ENCODE measurements around the gene MAGI1.

Gene MAGI1

DNA sequence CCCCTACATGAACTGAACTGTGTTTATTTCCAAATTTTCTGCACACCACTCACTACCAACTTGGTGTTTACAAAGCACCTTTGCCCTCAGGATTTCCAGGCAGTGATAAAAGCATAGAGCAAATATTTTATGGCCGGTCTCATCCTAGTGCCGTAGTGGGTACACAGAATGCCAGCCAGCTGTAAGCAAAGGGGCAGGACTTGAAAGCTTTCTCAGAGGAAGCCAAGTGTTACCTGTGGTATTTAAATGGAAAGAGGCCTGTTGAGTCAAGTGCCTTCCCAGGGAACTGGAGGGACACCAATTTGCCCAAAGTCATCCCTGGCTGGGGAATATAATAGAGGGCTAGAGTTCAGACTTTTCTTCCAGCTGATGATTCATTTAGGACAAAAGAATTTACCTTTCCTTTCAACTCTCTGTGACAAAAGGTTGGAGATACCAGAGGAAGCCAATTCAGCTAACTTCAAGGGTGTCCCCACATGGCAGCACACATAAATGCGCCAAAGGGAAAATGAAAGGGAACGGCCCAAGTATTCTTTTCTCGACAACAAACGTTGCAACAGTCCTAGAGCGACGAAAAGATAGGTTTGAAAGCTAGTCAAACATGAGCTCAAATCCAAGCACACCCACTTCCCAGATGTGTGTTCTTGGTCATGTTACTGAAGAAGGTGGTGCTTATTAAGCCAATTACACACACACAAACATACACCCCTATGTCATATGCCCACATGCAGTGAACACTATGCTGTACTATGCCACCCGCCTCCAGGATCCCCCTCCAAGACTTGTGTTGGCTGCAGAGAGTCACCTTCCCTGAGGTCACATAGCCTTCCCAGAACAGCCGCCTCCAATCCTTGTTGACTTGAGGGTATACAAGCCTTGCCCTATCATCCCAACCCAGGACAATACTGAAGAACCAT, 27.7 kb downstream of the MAGI1 start:
- H3K27me3 ChIP-seq: no peaks in the 10 kb centered on the region
- no peak overlapping the region for H3K4me3 ChIP-seq (ENCODE audit: low read depth in 1 of 2, low read length in 1 of 2)
- H3K27ac ChIP-seq: no peak overlapping the region
- no peaks in the 10 kb centered on the region for H3K4me1 ChIP-seq (ENCODE audit: control insufficient read depth in 1 of 2, insufficient read depth in 1 of 2, low read depth in 1 of 2, low read length in 1 of 2)
- no peaks in the 10 kb centered on the region for H3K36me3 ChIP-seq
- no peaks in the 10 kb centered on the region for H3K9me3 ChIP-seq
- TF ChIP-seq, protein P1, sequence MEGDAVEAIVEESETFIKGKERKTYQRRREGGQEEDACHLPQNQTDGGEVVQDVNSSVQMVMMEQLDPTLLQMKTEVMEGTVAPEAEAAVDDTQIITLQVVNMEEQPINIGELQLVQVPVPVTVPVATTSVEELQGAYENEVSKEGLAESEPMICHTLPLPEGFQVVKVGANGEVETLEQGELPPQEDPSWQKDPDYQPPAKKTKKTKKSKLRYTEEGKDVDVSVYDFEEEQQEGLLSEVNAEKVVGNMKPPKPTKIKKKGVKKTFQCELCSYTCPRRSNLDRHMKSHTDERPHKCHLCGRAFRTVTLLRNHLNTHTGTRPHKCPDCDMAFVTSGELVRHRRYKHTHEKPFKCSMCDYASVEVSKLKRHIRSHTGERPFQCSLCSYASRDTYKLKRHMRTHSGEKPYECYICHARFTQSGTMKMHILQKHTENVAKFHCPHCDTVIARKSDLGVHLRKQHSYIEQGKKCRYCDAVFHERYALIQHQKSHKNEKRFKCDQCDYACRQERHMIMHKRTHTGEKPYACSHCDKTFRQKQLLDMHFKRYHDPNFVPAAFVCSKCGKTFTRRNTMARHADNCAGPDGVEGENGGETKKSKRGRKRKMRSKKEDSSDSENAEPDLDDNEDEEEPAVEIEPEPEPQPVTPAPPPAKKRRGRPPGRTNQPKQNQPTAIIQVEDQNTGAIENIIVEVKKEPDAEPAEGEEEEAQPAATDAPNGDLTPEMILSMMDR (IDR thresholded peaks at IDR 0.05): no peak

DNA sequence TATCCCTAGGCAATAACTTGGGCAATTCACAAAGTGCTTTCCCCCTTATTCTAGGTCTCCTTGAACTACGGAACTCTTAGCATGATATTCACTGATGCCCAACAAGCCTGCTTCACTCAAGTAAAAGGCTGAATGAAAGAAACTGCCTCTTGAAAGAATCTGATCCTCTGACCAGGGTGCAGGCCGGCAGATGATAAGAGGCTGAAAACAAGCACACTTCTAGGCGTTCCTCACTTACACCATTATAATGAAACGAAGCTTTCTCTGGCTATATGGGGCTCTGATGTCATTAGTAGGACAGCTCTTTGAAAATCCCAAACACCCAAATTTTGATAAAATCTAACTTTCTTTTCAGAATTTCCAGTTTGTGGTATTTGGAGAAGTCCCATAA, 28.4 kb downstream of the MAGI1 start:
- Histone ChIP-seq H3K36me3 (no peaks in the 10 kb centered on the region), H3K27me3 (no peaks in the 10 kb centered on the region), H3K9me3 (no peaks in the 10 kb centered on the region), H3K4me1 (ENCODE audit: control insufficient read depth in 1 of 2, insufficient read depth in 1 of 2, low read depth in 1 of 2, low read length in 1 of 2) (no peaks in the 10 kb centered on the region), H3K27ac (no peak overlapping the region), H3K4me3 (ENCODE audit: low read depth in 1 of 2, low read length in 1 of 2) (no peak overlapping the region)
- TF ChIP-seq, protein P1 (IDR thresholded peaks at IDR 0.05): no peak

DNA sequence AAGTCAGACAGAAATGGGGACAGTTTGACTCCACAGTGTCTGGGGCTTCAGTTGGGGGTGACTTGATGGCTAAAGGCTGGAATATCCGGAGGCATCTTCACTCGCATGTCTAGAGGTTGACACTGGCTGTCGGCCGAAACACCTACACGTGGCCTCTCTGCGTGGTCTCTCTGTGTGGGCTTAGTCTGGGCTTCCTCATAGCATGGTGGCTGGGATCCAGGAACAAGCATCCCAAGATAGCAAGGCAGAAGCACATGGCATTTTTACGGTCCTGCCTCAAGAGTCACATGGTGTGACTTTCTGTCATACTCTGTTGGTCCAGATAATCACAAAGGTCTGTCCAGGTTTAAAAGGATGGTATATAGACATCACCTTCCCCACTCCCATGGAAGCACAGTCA, 34.5 kb downstream of the MAGI1 start:
- Histone ChIP-seq H3K4me3 (ENCODE audit: low read depth in 1 of 2, low read length in 1 of 2) (no peak overlapping the region), H3K4me1 (ENCODE audit: control insufficient read depth in 1 of 2, insufficient read depth in 1 of 2, low read depth in 1 of 2, low read length in 1 of 2) (no peaks in the 10 kb centered on the region), H3K27me3 (no peaks in the 10 kb centered on the region)

DNA sequence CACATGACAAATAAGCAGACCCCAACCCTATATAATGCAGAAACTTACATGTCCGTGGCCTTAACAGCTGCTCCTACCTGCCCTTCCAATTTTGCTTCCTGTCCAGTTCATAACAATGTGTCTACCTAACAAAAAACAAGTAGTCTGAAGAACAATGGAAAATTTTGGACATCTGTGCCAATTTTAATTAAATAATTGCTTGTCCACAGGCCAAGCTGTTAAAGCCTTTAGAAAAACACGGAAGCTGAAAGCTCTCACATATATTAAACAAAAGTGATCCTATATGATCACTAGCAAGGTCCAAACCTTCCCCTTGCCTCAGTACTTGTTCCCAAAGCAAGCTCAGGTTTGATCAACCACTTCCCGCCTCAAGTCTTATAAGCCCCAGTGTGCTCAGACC, 37.1 kb downstream of the MAGI1 start:
- no peak overlapping the region for H3K4me3 ChIP-seq (ENCODE audit: low read depth in 1 of 2, low read length in 1 of 2)
- TF ChIP-seq, protein P1 (IDR thresholded peaks at IDR 0.05): no peak
- no peaks in the 10 kb centered on the region for H3K27me3 ChIP-seq
- H3K4me1 ChIP-seq (ENCODE audit: control insufficient read depth in 1 of 2, insufficient read depth in 1 of 2, low read depth in 1 of 2, low read length in 1 of 2): no peaks in the 10 kb centered on the region
- H3K27ac ChIP-seq: no peak overlapping the region
- H3K9me3 ChIP-seq: no peaks in the 10 kb centered on the region
- no peaks in the 10 kb centered on the region for H3K36me3 ChIP-seq

More for the DNA sequence above, 34.5 kb downstream of the MAGI1 start:
- Histone ChIP-seq H3K36me3 (no peaks in the 10 kb centered on the region), H3K9me3 (no peaks in the 10 kb centered on the region), H3K27ac (no peak overlapping the region)
- TF ChIP-seq, protein P1 (IDR thresholded peaks at IDR 0.05): no peak

DNA sequence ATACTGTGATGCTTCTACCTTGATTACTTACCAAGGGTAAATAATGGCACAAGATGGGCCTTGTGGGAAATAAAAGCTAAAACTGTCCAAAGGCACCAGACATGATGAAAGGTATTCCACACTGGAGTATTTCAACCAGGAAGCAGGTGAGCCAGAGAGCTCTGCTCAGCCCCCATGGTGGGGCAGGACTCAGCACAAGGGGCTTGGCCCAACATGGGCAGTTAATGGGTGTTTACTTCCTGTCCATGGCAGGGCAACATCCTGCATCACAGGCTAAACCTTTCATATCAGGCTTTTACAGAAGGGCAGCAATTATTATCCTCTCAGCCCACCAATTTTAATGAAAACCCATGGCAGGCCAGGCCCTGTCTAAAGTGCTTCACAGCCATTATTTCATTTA, 38.2 kb downstream of the MAGI1 start:
- Histone ChIP-seq H3K4me1 (ENCODE audit: control insufficient read depth in 1 of 2, insufficient read depth in 1 of 2, low read depth in 1 of 2, low read length in 1 of 2) (no peaks in the 10 kb centered on the region), H3K36me3 (no peaks in the 10 kb centered on the region), H3K4me3 (ENCODE audit: low read depth in 1 of 2, low read length in 1 of 2) (no peak overlapping the region), H3K27me3 (no peaks in the 10 kb centered on the region), H3K27ac (no peak overlapping the region), H3K9me3 (no peaks in the 10 kb centered on the region)
- TF ChIP-seq, protein P1 (IDR thresholded peaks at IDR 0.05): no peak

Measured in neutrophil (primary cell).